Stomach (tissue), 4 donors: ENCODE results near the gene COX19.

ENCODE experiments used
- CTCF ChIP-seq, 7 experiments: fragments of 450-650 bp in 4 of 7; fragments of 200-600 bp in 3 of 7; sonication (generic) in 3 of 7; IDR thresholded peaks; one replicate each; pipeline ENCODE4 v1.5.1; 2016 to 2019; ENCODE audit warnings: antibody characterized with exemption in 7 of 7, control low read depth in 2 of 7, mild to moderate bottlenecking in 1 of 7
- POLR2A ChIP-seq, 4 donors: fragments of 450-650 bp; IDR thresholded peaks; one replicate each; pipeline ENCODE4 v1.6.1; 2016; ENCODE audit warnings: antibody characterized with exemption in 4 of 4, control low read depth in 2 of 4, mild to moderate bottlenecking in 1 of 4, moderate library complexity in 1 of 4

- TF ChIP-seq CTCF (IDR thresholded peaks at IDR 0.05) (no peak), POLR2A (IDR thresholded peaks at IDR 0.05) (no peak)
Measured at GRCh38 chr7:1018334-1018695, 43.0 kb upstream of the COX19 start.
